IPS-15b (cell line): ENCODE results near the gene DHX38.

Experiments
- H3K27me3 ChIP-seq: one replicate; pipeline ENCODE4 v1.6.1; 2013; ENCODE audit warnings: low read length; ENCODE audit not compliant: control insufficient read depth, insufficient read depth
- H3K36me3 ChIP-seq: one replicate; pipeline ENCODE4 v1.6.1; 2013; ENCODE audit warnings: low read length; ENCODE audit not compliant: control insufficient read depth, insufficient read depth
- H3K4me1 ChIP-seq: one replicate; pipeline ENCODE4 v1.6.1; 2013; ENCODE audit warnings: mild to moderate bottlenecking, low read length; ENCODE audit not compliant: control insufficient read depth, insufficient read depth
- H3K4me3 ChIP-seq: one replicate; pipeline ENCODE4 v1.5.1; 2013; ENCODE audit warnings: low read depth, low read length
- H3K9ac ChIP-seq: one replicate; pipeline ENCODE4 v1.6.1; 2013; ENCODE audit warnings: low read depth, mild to moderate bottlenecking, low read length
- H3K9me3 ChIP-seq: one replicate; pipeline ENCODE4 v1.6.1; 2013; ENCODE audit warnings: mild to moderate bottlenecking, low read length; ENCODE audit not compliant: control insufficient read depth, insufficient read depth

Gene DHX38

DNA sequence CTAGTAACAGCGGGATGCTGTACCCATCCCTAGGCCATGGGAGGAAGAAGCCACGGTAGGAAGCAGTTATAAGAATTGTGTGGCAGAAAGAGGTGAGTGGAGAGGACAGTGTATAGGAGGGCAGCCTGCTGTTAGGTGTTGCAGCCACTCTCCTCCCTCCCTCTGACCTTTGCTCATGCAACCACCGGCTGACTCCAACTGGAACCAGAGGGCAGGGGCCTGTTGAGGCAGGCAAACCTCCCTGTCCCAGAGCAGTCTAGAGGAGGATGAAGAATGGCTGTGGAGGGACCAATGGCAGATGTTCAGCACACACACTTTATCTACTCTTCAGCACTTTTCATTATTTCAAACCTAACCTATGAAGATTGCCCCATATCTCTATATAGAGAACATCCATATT is 2.4 kb upstream of the DHX38 start:
- Histone ChIP-seq H3K4me1 (peaks cover 3% of the 10 kb centered on the region), H3K27me3 (no peaks in the 10 kb centered on the region), H3K36me3 (peaks cover 3% of the 10 kb centered on the region), H3K9me3 (no peaks in the 10 kb centered on the region), H3K9ac (no peak overlapping the region), H3K4me3 (no peak overlapping the region)

DNA sequence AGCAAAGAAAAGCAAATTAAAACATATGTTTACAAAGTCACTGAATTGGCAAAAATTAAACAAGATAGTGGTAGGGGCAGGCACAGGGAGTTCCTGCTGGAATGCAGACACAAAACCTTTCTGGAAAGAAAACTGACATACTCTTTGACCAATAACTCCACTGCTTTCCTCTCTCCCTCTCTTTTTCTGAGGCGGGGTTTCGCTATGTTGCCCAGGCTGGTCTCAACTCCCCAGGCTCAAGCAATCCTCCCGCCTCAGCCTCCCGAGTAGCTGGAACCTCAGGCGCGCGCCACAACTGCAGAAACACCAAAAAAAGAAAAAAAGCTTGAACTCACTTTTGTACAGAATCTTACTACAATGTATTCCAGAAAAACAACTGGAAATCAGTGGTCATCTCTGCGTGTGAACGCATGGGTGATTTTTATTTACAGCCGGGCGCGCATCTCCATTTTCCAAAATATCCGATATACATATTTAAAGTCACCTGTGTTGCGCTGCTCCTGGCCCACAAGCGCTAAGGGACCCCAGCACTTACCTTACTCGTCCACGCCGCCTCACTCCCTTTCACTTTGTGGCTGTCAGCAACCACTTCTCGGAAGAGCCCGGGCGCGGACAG is 707 bp upstream of the DHX38 start:
- Histone ChIP-seq H3K4me1 (peaks cover 3% of the 10 kb centered on the region), H3K36me3 (peaks cover 11% of the 10 kb centered on the region), H3K9me3 (no peaks in the 10 kb centered on the region), H3K4me3 (peak overlapping the region; percentile 83), H3K27me3 (no peaks in the 10 kb centered on the region), H3K9ac (peak overlapping the region; percentile 65)

- peak overlapping the region; percentile 93 for H3K9ac ChIP-seq
- no peaks in the 10 kb centered on the region for H3K9me3 ChIP-seq
- H3K36me3 ChIP-seq: peaks cover 13% of the 10 kb centered on the region
- no peaks in the 10 kb centered on the region for H3K27me3 ChIP-seq
- H3K4me1 ChIP-seq: peaks cover 3% of the 10 kb centered on the region
- peak overlapping the region; percentile 97 for H3K4me3 ChIP-seq
These were observed 591 bp downstream of the DHX38 start for GRCh38 chr16:72094266-72094610.

GRCh38 chr16:72098936-72099335 is 5.3 kb downstream of the DHX38 start:
- Histone ChIP-seq H3K27me3 (no peaks in the 10 kb centered on the region), H3K4me1 (peaks cover 3% of the 10 kb centered on the region), H3K4me3 (no peak overlapping the region), H3K9ac (no peak overlapping the region), H3K9me3 (no peaks in the 10 kb centered on the region), H3K36me3 (peaks cover 50% of the 10 kb centered on the region)

GRCh38 chr16:72099377-72099818 is 5.8 kb downstream of the DHX38 start:
- H3K4me1 ChIP-seq: peaks cover 3% of the 10 kb centered on the region
- no peaks in the 10 kb centered on the region for H3K27me3 ChIP-seq
- no peaks in the 10 kb centered on the region for H3K9me3 ChIP-seq
- peaks cover 55% of the 10 kb centered on the region for H3K36me3 ChIP-seq
- H3K4me3 ChIP-seq: no peak overlapping the region
- no peak overlapping the region for H3K9ac ChIP-seq

GRCh38 chr16:72101195-72101594 is 7.5 kb downstream of the DHX38 start:
- no peaks in the 10 kb centered on the region for H3K4me1 ChIP-seq
- no peaks in the 10 kb centered on the region for H3K27me3 ChIP-seq
- no peaks in the 10 kb centered on the region for H3K9me3 ChIP-seq
- H3K36me3 ChIP-seq: peaks cover 69% of the 10 kb centered on the region
- H3K9ac ChIP-seq: no peak overlapping the region
- H3K4me3 ChIP-seq: no peak overlapping the region

GRCh38 chr16:72104905-72105304 is 11.3 kb downstream of the DHX38 start:
- H3K9me3 ChIP-seq: no peaks in the 10 kb centered on the region
- no peak overlapping the region for H3K4me3 ChIP-seq
- no peak overlapping the region for H3K9ac ChIP-seq
- no peaks in the 10 kb centered on the region for H3K4me1 ChIP-seq
- no peaks in the 10 kb centered on the region for H3K27me3 ChIP-seq
- peaks cover 83% of the 10 kb centered on the region for H3K36me3 ChIP-seq

DNA sequence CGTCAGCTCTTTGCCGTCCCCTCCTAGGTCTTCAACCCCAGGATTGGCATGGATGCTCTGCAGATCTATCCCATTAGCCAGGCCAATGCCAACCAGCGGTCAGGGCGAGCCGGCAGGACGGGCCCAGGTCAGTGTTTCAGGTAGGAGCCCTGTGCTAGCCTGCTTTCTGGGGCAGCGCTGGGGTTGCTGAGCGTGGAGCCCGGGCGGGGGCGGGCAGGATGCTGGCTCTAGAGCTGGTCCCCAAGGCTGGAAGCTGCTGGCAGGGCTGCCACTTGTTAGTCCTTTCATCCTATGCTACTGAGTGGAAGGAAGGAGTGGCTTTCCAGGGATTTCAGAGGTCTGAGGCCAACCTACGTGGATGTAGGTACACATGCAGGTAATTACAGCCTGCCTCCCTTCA is 12.3 kb downstream of the DHX38 start:
- peaks cover 85% of the 10 kb centered on the region for H3K36me3 ChIP-seq
- no peaks in the 10 kb centered on the region for H3K4me1 ChIP-seq
- no peak overlapping the region for H3K4me3 ChIP-seq
- H3K9me3 ChIP-seq: no peaks in the 10 kb centered on the region
- H3K9ac ChIP-seq: no peak overlapping the region
- H3K27me3 ChIP-seq: no peaks in the 10 kb centered on the region

- H3K36me3 ChIP-seq: peaks cover 81% of the 10 kb centered on the region
- no peaks in the 10 kb centered on the region for H3K4me1 ChIP-seq
- no peak overlapping the region for H3K4me3 ChIP-seq
- no peaks in the 10 kb centered on the region for H3K27me3 ChIP-seq
- no peak overlapping the region for H3K9ac ChIP-seq
- H3K9me3 ChIP-seq: no peaks in the 10 kb centered on the region
These were observed 13.7 kb downstream of the DHX38 start for GRCh38 chr16:72107371-72107770.

DNA sequence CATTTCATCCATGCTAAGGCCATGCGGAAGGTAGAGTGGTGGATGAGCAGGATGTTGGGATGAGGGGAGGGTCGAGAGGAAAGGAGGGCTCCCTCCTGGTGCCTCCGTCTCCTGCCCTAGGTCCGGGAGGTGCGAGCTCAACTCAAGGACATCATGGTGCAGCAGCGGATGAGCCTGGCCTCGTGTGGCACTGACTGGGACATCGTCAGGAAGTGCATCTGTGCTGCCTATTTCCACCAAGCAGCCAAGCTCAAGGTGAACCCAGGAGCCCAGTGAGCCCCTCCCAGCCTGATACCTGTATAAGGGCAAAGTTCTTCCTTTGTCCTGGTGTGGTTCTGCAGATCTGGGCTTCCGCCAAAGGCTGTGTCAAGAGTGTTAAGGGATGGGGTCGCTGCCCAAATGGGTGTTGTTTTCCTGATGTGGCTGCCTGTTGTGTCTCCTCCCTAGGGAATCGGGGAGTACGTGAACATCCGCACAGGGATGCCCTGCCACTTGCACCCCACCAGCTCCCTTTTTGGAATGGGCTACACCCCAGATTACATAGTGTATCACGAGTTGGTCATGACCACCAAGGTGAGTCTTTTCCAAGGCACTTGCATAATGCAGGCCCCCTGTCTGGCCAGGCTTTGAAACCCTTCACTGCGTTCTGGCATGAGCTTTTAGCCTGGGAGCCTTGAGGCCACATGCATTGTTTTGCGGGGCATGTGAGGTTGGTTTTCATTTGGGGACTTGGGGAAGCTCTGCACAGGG is 14.9 kb downstream of the DHX38 start:
- Histone ChIP-seq H3K9me3 (no peaks in the 10 kb centered on the region), H3K4me1 (no peaks in the 10 kb centered on the region), H3K27me3 (no peaks in the 10 kb centered on the region), H3K4me3 (no peak overlapping the region), H3K36me3 (peaks cover 73% of the 10 kb centered on the region), H3K9ac (no peak overlapping the region)

- no peak overlapping the region for H3K4me3 ChIP-seq
- H3K4me1 ChIP-seq: no peaks in the 10 kb centered on the region
- no peak overlapping the region for H3K9ac ChIP-seq
- peaks cover 65% of the 10 kb centered on the region for H3K36me3 ChIP-seq
- no peaks in the 10 kb centered on the region for H3K9me3 ChIP-seq
- H3K27me3 ChIP-seq: no peaks in the 10 kb centered on the region
These were observed 15.7 kb downstream of the DHX38 start for GRCh38 chr16:72109300-72109699.

DNA sequence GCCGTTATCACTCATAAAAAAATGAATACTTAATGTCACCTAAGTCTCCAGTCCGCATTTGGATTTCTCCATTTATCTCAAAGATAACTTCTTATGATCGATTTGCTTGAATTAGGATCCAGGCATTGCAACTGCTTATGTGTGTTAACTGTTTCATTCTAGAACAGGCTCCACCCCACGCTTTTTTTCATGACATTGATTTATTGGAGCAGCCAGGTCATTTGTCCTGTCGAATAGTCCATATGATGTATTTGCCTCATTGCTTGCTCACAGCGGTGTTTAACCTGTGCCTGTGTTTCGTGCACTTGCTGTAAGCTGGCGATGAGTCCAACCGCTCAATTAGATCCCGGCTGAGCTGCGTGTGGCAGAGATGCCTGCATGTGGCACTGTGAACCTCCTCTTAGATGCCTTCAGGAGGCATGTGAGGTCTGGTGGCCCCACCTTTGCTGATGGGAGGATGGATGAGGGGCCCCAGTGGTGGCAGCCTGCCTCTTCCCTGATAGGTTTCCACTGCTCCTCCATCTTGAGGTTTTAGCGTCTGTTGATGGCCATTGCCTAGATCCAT is 16.4 kb downstream of the DHX38 start:
- Histone ChIP-seq H3K9me3 (no peaks in the 10 kb centered on the region), H3K4me1 (no peaks in the 10 kb centered on the region), H3K4me3 (no peak overlapping the region), H3K36me3 (peaks cover 62% of the 10 kb centered on the region), H3K9ac (no peak overlapping the region), H3K27me3 (no peaks in the 10 kb centered on the region)
